Endothelial cell of umbilical vein (primary cell): Measurements from ENCODE around the gene TEKTIP1. TPM values are rescaled to one million over a fixed set of nuclear protein-coding genes. Genes with fewer than 3 reads are reported as not detected.

Experiments used
- BruUV-seq: library from RNA; stranded (reverse); fragments of 400-500 nt; replicated peaks from 2 replicates; lab custom pipeline; 2021; lab: Mats Ljungman, UMichigan
- CTCF ChIA-PET: fragments of 300-600, 350-600 bp; sonication (Branson Sonifier 250); formaldehyde crosslinking; loops from one replicate; lab custom pipeline; 2021; ENCODE audit warnings: antibody characterized with exemption, inconsistent platforms; lab: Charles Lee
- POLR2A ChIA-PET: fragments of 300-600, 350-600 bp; sonication (Branson Sonifier 250); formaldehyde crosslinking; loops from one replicate; lab custom pipeline; 2021; ENCODE audit warnings: antibody characterized with exemption, inconsistent platforms; lab: Charles Lee
- DNase-seq: peaks from one replicate; pipeline ENCODE4 v3.0.0-alpha.2; 2011; ENCODE audit warnings: low read depth, low spot score
- FAIRE-seq: peaks from 2 replicates; lab custom pipeline; 2011; peaks lifted over from hg19 to GRCh38; lab: Jason Lieb, UNC
- H2AFZ ChIP-seq: 2 replicates; pipeline ENCODE4 v1.6.0; 2012; ENCODE audit warnings: low read depth, low read length, control low read depth, inconsistent platforms
- H3K27ac ChIP-seq: 2 replicates; pipeline ENCODE4 v1.5.1; 2011; ENCODE audit warnings: low read depth, mild to moderate bottlenecking, control low read depth, low read length, moderate library complexity; ENCODE audit not compliant: insufficient read depth
- H3K27me3 ChIP-seq, 2 experiments: 2 replicates each; pipeline versions ENCODE4 v1.6.0 to v1.6.1; 2011; ENCODE audit warnings: low read length in 2 of 2, mixed read lengths in 1 of 2; ENCODE audit not compliant: control insufficient read depth in 2 of 2, insufficient read depth in 2 of 2
- H3K36me3 ChIP-seq, 2 experiments: 2 replicates in 1 of 2; 3 replicates in 1 of 2; pipeline ENCODE4 v1.5.1; 2011; ENCODE audit warnings: low read length in 2 of 2, mild to moderate bottlenecking in 1 of 2, moderate library complexity in 1 of 2; ENCODE audit not compliant: control insufficient read depth in 2 of 2, insufficient read depth in 2 of 2; ENCODE audit errors: extremely low read depth in 1 of 2
- H3K4me1 ChIP-seq: 3 replicates; pipeline ENCODE4 v1.5.1; 2011; ENCODE audit warnings: mild to moderate bottlenecking, low read length; ENCODE audit not compliant: control insufficient read depth, insufficient read depth; ENCODE audit errors: extremely low read depth
- H3K4me2 ChIP-seq: 2 replicates; pipeline ENCODE4 v1.6.1; 2011; ENCODE audit warnings: low read length, control low read depth, mixed read lengths; ENCODE audit not compliant: insufficient read depth
- H3K4me3 ChIP-seq, 3 experiments: fragments of 200-600 bp in 1 of 3; sonication (generic), shearing (Covaris generic) in 1 of 3; replicated peaks in 1 of 3; 2 replicates each; pipeline ENCODE4 v1.5.1; 2011 to 2016; ENCODE audit warnings: control low read depth in 3 of 3, low read length in 3 of 3, mild to moderate bottlenecking in 2 of 3, inconsistent platforms in 1 of 3, low read depth in 1 of 3, moderate library complexity in 1 of 3; ENCODE audit not compliant: insufficient read depth in 1 of 3
- H3K79me2 ChIP-seq: 2 replicates; pipeline ENCODE4 v1.6.0; 2012; ENCODE audit warnings: low read length, inconsistent platforms; ENCODE audit not compliant: control insufficient read depth, insufficient read depth
- H3K9ac ChIP-seq: replicated peaks from 2 replicates; pipeline ENCODE3; 2011; ENCODE audit warnings: low read length, control low read depth; ENCODE audit not compliant: insufficient read depth; ENCODE audit errors: extremely low read depth
- H3K9me1 ChIP-seq: replicated peaks from 3 replicates; pipeline ENCODE4 v1.6.0; 2011; ENCODE audit warnings: mild to moderate bottlenecking, low read length; ENCODE audit not compliant: control insufficient read depth, insufficient read depth; ENCODE audit errors: extremely low read depth
- H3K9me3 ChIP-seq: replicated peaks from 2 replicates; pipeline ENCODE4 v1.5.1; 2012; ENCODE audit warnings: low read length, inconsistent platforms; ENCODE audit not compliant: control insufficient read depth, insufficient read depth
- H4K20me1 ChIP-seq: replicated peaks from 2 replicates; pipeline ENCODE3; 2011; ENCODE audit warnings: mild to moderate bottlenecking, low read length; ENCODE audit not compliant: control insufficient read depth, insufficient read depth; ENCODE audit errors: extremely low read depth
- CTCF ChIP-seq, 2 donors: IDR thresholded peaks; 1 replicate in 1 of 2; 2 replicates in 1 of 2; pipeline ENCODE4 v1.5.1; 2011; ENCODE audit warnings: low read length in 2 of 2, mild to moderate bottlenecking in 2 of 2, moderate library complexity in 2 of 2, control low read depth in 1 of 2, inconsistent platforms in 1 of 2, low read depth in 1 of 2; ENCODE audit not compliant: insufficient read depth in 1 of 2; ENCODE audit errors: extremely low read depth in 1 of 2
- EZH2 ChIP-seq: IDR thresholded peaks from 2 replicates; pipeline ENCODE4 v1.6.1; 2012; ENCODE audit warnings: borderline replicate concordance, low read depth, mild to moderate bottlenecking, moderate library complexity, low read length, inconsistent platforms; ENCODE audit not compliant: severe bottlenecking
- FOS ChIP-seq: IDR thresholded peaks from 2 replicates; pipeline ENCODE4 v1.6.1; 2011; ENCODE audit warnings: mild to moderate bottlenecking, low read length, moderate library complexity, borderline replicate concordance; ENCODE audit not compliant: insufficient read depth
- GATA2 ChIP-seq: IDR thresholded peaks from 2 replicates; pipeline ENCODE4 v1.7.0; 2011; ENCODE audit warnings: low read depth, mild to moderate bottlenecking, moderate library complexity, mixed read lengths, low read length; ENCODE audit not compliant: insufficient read length, insufficient read depth
- JUN ChIP-seq: IDR thresholded peaks from 2 replicates; pipeline ENCODE4 v1.6.1; 2011; ENCODE audit warnings: borderline replicate concordance, low read depth; ENCODE audit not compliant: insufficient read length, insufficient read depth
- MAX ChIP-seq: IDR thresholded peaks from 2 replicates; pipeline ENCODE4 v1.6.1; 2011; ENCODE audit not compliant: insufficient read depth, insufficient read length
- MYC ChIP-seq: IDR thresholded peaks from one replicate; pipeline ENCODE4 v1.6.1; 2011; ENCODE audit warnings: mild to moderate bottlenecking, low read depth, low read length
- POLR2A ChIP-seq: IDR thresholded peaks from 2 replicates; pipeline ENCODE4 v1.6.1; 2012; ENCODE audit warnings: low read depth, mild to moderate bottlenecking, control low read depth, low read length
- POLR2AphosphoS5 ChIP-seq: IDR thresholded peaks from 2 replicates; pipeline ENCODE4 v1.6.1; 2012; ENCODE audit warnings: low read depth, mild to moderate bottlenecking, control low read depth, low read length, moderate library complexity; ENCODE audit not compliant: insufficient read depth
- dilution Hi-C: fragments of 300-500 bp; cut with MboI; formaldehyde crosslinking; loops from one replicate; pipeline ENCODE4 v1.15.0; 2019; ENCODE audit warnings: low sequenced_read_pairs; ENCODE audit not compliant: extremely low pct_ligation_motif_present
- intact Hi-C: fragments of 100-400 bp; cut with micrococcal nuclease; formaldehyde crosslinking; loops from one replicate; pipeline ENCODE4 v1.10.0; 2022
- polyA plus RNA-seq, 4 experiments: library from polyadenylated mRNA; depleted of rRNA in 3 of 4; stranded (reverse) in 3 of 4; unstranded in 1 of 4; fragments of >200 nt; gene quantifications; 2 replicates each; pipeline versions ENCODE4 v1.2.1 to v1.2.3, GENCODE V29; 2011 to 2012; ENCODE audit warnings: missing spikeins in 1 of 4
- total RNA-seq: library from RNA; stranded (reverse); gene quantifications from 2 replicates; pipeline ENCODE4 v1.2.3, GENCODE V29; 2021

Gene TEKTIP1
- total and polyA plus RNA-seq, 2 donors (not counting 3 experiments of a cell fraction or from before 2014, with no cell fraction given) = 0.73 TPM; not detected in 1

- CTCF ChIA-PET = no interaction called here
- FAIRE-seq = no peak
- peaks cover 76% of the 10 kb centered on the region for H3K79me2 ChIP-seq
- POLR2A ChIA-PET = no interaction called here
- no peak overlapping the region for H2AFZ ChIP-seq
- dilution Hi-C loops (no loop called here), intact Hi-C loops (no loop called here)
- H3K36me3 ChIP-seq = peaks cover 0 to 27% of the 10 kb centered on the region in 2 experiments
- no peak overlapping the region for H3K9ac ChIP-seq
- no peak overlapping the region for H3K4me3 ChIP-seq
- no peak overlapping the region for H3K27ac ChIP-seq
- TF ChIP-seq CTCF (IDR thresholded peaks at IDR 0.05; ENCODE audit: extremely low read depth in 1 of 2, insufficient read depth in 1 of 2, low read depth in 1 of 2, low read length in 2 of 2) (no peak), POLR2AphosphoS5 (no peak), EZH2 (no peak), GATA2 (no peak), MYC (no peak), JUN (no peak), POLR2A (no peak), MAX (no peak), FOS (no peak)
- no peak for DNase-seq
- H3K4me2 ChIP-seq = no peak overlapping the region
- H3K27me3 ChIP-seq = no peaks in the 10 kb centered on the region
- H4K20me1 ChIP-seq = no peaks in the 10 kb centered on the region
- H3K9me1 ChIP-seq = no peaks in the 10 kb centered on the region
- H3K9me3 ChIP-seq = no peaks in the 10 kb centered on the region
- H3K4me1 ChIP-seq = no peaks in the 10 kb centered on the region
- no TSS peak for BruUV-seq
Observed at GRCh38 chr19:3518659-3519058, 20.3 kb upstream of the TEKTIP1 start.
